Measurements from ENCODE around the gene TUBB3. TPM values are rescaled to one million over a fixed set of nuclear protein-coding genes. Genes with fewer than 3 reads are reported as not detected.

The TUBB3 gene
- total and polyA plus RNA-seq, 2 of the 8 experiments (the other 6 are each of a cell fraction or from before 2014, with no cell fraction given), result 275 to 393 TPM

DNA sequence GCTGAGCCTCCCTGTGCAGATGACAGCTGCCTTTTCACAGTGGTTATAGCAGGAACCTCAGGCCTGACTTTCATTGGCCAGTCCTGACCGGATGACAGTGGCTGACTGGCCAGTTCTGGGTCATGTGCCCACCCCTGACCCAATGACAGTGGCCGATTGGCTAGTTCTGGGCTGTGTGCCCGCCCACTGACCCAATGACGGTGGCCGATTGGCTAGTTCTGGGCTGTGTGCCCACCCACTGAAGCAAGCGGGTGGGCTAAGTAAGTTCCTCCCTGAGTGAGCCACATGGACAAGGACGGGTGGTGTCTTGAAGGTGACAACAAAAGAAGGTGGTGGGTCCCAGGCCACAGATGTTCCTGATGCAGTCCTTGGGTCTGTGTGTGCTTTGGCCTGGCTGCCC lies 34.9 kb downstream of the TUBB3 start (continued):
- TF ChIP-seq KDM1A (IDR thresholded peaks at IDR 0.05; ENCODE audit: borderline replicate concordance, low read length) (no peak), GABPA (IDR thresholded peaks at IDR 0.05; ENCODE audit: borderline replicate concordance, insufficient read depth, low read length) (no peak), TAF1 (IDR thresholded peaks at IDR 0.05; ENCODE audit: low read depth, low read length) (no peak), KDM5A (IDR thresholded peaks at IDR 0.05; ENCODE audit: low read length) (no peak), EGR1 (IDR thresholded peaks at IDR 0.05; ENCODE audit: borderline replicate concordance, low read depth, low read length) (no peak), SP1 (IDR thresholded peaks at IDR 0.05; ENCODE audit: low read depth, low read length) (peak; percentile 95)
- TF ChIP-seq, protein P1, sequence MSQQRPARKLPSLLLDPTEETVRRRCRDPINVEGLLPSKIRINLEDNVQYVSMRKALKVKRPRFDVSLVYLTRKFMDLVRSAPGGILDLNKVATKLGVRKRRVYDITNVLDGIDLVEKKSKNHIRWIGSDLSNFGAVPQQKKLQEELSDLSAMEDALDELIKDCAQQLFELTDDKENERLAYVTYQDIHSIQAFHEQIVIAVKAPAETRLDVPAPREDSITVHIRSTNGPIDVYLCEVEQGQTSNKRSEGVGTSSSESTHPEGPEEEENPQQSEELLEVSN (IDR thresholded peaks at IDR 0.05), result peak; percentile 68
